BLaER1 (cell line): Measurements from ENCODE around the gene FAM110D.

Experiments used
- H3K27ac ChIP-seq: shearing (Covaris generic); formaldehyde crosslinking; 2 replicates; pipeline ENCODE4 v1.8.1; 2022
- H3K27me3 ChIP-seq: shearing (Covaris generic); formaldehyde crosslinking; 2 replicates; pipeline ENCODE4 v1.8.1; 2022
- H3K36me3 ChIP-seq: shearing (Covaris generic); formaldehyde crosslinking; 2 replicates; pipeline ENCODE4 v1.8.1; 2022
- H3K4me1 ChIP-seq: shearing (Covaris generic); formaldehyde crosslinking; 2 replicates; pipeline ENCODE4 v1.8.1; 2022
- H3K4me2 ChIP-seq: shearing (Covaris generic); formaldehyde crosslinking; 2 replicates; pipeline ENCODE4 v1.8.1; 2022
- H3K4me3 ChIP-seq: shearing (Covaris generic); formaldehyde crosslinking; 2 replicates; pipeline ENCODE4 v1.8.1; 2022
- H3K9ac ChIP-seq: shearing (Covaris generic); formaldehyde crosslinking; 2 replicates; pipeline ENCODE4 v1.8.1; 2022
- H3K9me3 ChIP-seq: shearing (Covaris generic); formaldehyde crosslinking; 2 replicates; pipeline ENCODE4 v1.8.1; 2022
- H4K20me1 ChIP-seq: shearing (Covaris generic); formaldehyde crosslinking; 2 replicates; pipeline ENCODE4 v1.8.1; 2022
- Cebpa-rat ChIP-seq: shearing (Covaris generic); IDR thresholded peaks from 2 replicates; pipeline ENCODE4 v1.8.1; 2022

The FAM110D gene

GRCh38 chr1:26203642-26204318, 44.9 kb downstream of the FAM110D start:
- Histone ChIP-seq H3K4me3 (no peak overlapping the region), H4K20me1 (no peaks in the 10 kb centered on the region), H3K27ac (no peak overlapping the region), H3K9ac (no peak overlapping the region), H3K36me3 (no peaks in the 10 kb centered on the region), H3K4me1 (peaks cover 12% of the 10 kb centered on the region), H3K4me2 (peak overlapping the region; percentile 55), H3K27me3 (no peaks in the 10 kb centered on the region), H3K9me3 (no peaks in the 10 kb centered on the region)
- no peak for TF ChIP-seq Cebpa-rat

- TF ChIP-seq Cebpa-rat = no peak
- no peak overlapping the region for H3K27ac ChIP-seq
- no peak overlapping the region for H3K9ac ChIP-seq
- H4K20me1 ChIP-seq = no peaks in the 10 kb centered on the region
- H3K4me3 ChIP-seq = no peak overlapping the region
- 0 out of 2 replicates have a peak overlapping the region, but pooled peaks have one; percentile 2 for H3K4me2 ChIP-seq
- no peaks in the 10 kb centered on the region for H3K27me3 ChIP-seq
- H3K36me3 ChIP-seq = no peaks in the 10 kb centered on the region
- peaks cover 8% of the 10 kb centered on the region for H3K4me1 ChIP-seq
- H3K9me3 ChIP-seq = no peaks in the 10 kb centered on the region
These were observed 51.4 kb downstream of the FAM110D start for GRCh38 chr1:26210147-26210870.

DNA sequence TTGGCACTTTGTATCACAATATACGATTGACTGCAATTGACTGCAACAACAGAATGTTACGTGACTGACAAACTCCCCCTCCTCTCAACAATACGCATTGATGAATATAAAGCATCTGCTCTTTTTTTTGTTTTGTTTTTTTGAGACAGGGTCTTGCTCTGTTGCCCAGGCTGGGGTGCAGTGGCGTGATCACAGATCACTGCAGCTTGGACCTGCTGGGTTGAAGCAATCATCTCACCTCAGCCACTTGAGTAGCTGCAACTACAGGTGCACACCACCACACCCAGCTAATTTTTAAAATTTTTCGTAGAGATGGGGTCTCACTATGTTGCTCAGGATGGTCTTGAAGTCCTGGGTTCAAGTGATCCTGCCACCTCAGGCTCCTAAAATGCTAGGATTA, 53.8 kb downstream of the FAM110D start:
- Histone ChIP-seq H3K9me3 (no peaks in the 10 kb centered on the region), H3K36me3 (no peaks in the 10 kb centered on the region), H4K20me1 (no peaks in the 10 kb centered on the region), H3K4me2 (no peak overlapping the region), H3K9ac (no peak overlapping the region), H3K4me1 (peaks cover 8% of the 10 kb centered on the region), H3K27me3 (no peaks in the 10 kb centered on the region), H3K4me3 (no peak overlapping the region), H3K27ac (no peak overlapping the region)
- TF ChIP-seq Cebpa-rat = no peak

DNA sequence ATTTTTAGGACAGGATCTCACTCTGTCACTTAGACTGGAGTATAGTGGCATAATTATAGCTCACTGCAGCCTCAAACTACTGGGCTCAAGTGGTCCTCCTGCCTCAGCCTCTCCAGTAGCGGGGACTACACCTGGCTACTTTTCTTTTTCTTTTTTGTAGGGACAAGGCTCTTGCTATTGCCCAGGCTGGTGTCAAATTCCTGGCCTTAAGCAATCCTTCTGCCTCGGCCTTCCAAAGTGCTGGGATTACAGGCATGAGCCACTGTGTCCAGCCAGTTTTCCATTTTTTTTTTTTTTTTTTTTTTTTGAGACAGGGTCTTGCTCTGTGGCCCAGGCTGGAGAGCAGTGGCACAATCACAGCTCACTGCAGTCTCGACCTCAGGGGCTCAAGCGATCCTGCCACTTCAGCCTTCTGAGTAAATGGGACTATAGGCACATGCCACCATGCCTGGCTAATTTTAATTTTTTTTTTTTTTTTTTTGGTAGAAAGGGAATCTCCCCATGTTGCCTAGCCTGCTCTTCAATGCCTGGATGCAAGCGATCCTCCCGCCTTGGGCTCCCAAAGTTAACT, 54.5 kb downstream of the FAM110D start:
- no peak overlapping the region for H3K27ac ChIP-seq

More for the DNA sequence above, 54.5 kb downstream of the FAM110D start:
- no peak for TF ChIP-seq Cebpa-rat
- Histone ChIP-seq H3K4me3 (no peak overlapping the region), H3K36me3 (no peaks in the 10 kb centered on the region), H3K4me1 (peaks cover 8% of the 10 kb centered on the region), H3K9me3 (no peaks in the 10 kb centered on the region), H3K27me3 (no peaks in the 10 kb centered on the region), H4K20me1 (no peaks in the 10 kb centered on the region), H3K4me2 (no peak overlapping the region), H3K9ac (no peak overlapping the region)
